ENCODE measurements around the gene COL19A1. TPM values are rescaled to one million over a fixed set of nuclear protein-coding genes. Genes with fewer than 3 reads are reported as not detected.
"Not testable (repeated sequence)": the region's sequence is repeated elsewhere in the genome, so short reads cannot be mapped to it uniquely, and the experiment has no call there.

Gene COL19A1
- 3.4 TPM for polyA plus RNA-seq
- long read RNA-seq, donor 1, result 0 reads
- long read RNA-seq, donor 2, result 0 reads
- long read RNA-seq, donor 3, partial matches to known transcripts, result 0 of 3 reads
- long read RNA-seq, donor 3, other reads (novel, unspliced or antisense), result 0 of 3 reads
- long read RNA-seq, donor 4, result 0 reads
- long read RNA-seq, donor 5, result 0 reads
- long read RNA-seq, donor 6, result 0 reads
- long read RNA-seq, donor 7, result 0 reads
- long read RNA-seq, donor 8, result 0 reads
- long read RNA-seq, donor 9, result 0 reads
- long read RNA-seq, donor 10, result 0 reads
- long read RNA-seq, donor 11, result 0 reads

- DNase-seq, result peak; percentile 9 to 68
- Histone ChIP-seq H3K36me3 (ENCODE audit: control insufficient read depth, insufficient read depth, low read length) (no peaks in the 10 kb centered on the region), H3K27me3 (ENCODE audit: control insufficient read depth, insufficient read depth, low read length) (peaks cover 21% of the 10 kb centered on the region), H3K27ac (ENCODE audit: low read length) (peak within 1 kb of the TSS; percentile 39), H3K9me3 (ENCODE audit: control insufficient read depth, low read depth, low read length) (no peaks in the 10 kb centered on the region), H3K4me1 (ENCODE audit: control insufficient read depth, insufficient read depth, low read length) (no peaks in the 10 kb centered on the region), H3K4me3 (ENCODE audit: low read length) (peak within 1 kb of the TSS; percentile 67)
- WGBS (ENCODE audit: insufficient coverage, low lambda C conversion rate), result no CpG with 5 or more reads among the region's 19 CpGs
Measured at GRCh38 chr6:69866351-69866769, at the start of gene COL19A1. TSS of gene COL19A1 (plus strand) at chr6:69866556. CDS start at chr6:69879568, 13,012 bp downstream.

DNA sequence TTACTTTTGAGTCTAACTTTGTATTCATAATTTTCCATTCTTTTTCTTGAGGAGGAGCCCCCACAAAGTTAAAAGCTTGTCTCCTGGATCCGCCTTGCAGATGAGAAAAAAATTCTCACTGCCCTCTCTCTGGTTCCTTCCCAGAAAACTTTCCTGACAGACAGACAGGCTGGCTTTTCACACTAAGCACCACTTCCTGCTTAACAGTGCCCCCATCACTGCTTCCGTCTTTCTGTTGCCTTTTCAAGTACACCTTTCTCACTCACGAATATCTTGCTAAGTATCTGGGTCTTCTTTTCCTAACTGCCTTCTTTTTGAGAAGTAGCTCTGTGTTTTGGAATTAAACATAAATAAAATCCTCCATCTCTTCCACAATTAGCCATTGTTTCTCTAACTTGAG is 49.8 kb upstream of the COL19A1 start:
- no peak for DNase-seq
- 71% methylated on average over 1 of the region's 3 CpGs for WGBS (ENCODE audit: insufficient coverage, low lambda C conversion rate)
- H3K27ac ChIP-seq (ENCODE audit: low read length), result no peak overlapping the region

DNA sequence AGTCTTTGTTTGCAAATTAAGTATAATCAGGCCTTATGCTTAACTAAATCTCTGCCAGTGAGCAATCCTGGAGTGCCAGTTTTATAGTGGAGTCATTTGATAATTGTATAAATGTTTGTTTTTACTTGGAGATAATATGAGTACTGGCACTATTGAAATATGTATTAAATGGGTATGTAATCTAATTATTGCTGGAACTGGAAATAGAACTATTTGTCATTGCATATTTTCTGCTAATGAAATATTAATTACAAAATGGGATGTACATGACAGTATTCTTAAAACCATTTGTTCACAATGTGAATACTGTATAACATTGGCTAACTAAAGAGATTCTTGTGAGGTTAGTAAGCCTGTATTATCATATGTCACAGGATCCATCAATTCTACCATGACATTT is 49.0 kb upstream of the COL19A1 start:
- no peak overlapping the region for H3K4me3 ChIP-seq (ENCODE audit: low read length)
- no peak overlapping the region for H3K27ac ChIP-seq (ENCODE audit: low read length)
- DNase-seq, result no peak
- H3K36me3 ChIP-seq (ENCODE audit: control insufficient read depth, insufficient read depth, low read length), result no peaks in the 10 kb centered on the region
- no peaks in the 10 kb centered on the region for H3K4me1 ChIP-seq (ENCODE audit: control insufficient read depth, insufficient read depth, low read length)
- no peaks in the 10 kb centered on the region for H3K27me3 ChIP-seq (ENCODE audit: control insufficient read depth, insufficient read depth, low read length)
- no peaks in the 10 kb centered on the region for H3K9me3 ChIP-seq (ENCODE audit: control insufficient read depth, low read depth, low read length)

More for the DNA sequence above, 49.8 kb upstream of the COL19A1 start:
- Histone ChIP-seq H3K4me3 (ENCODE audit: low read length) (no peak overlapping the region), H3K36me3 (ENCODE audit: control insufficient read depth, insufficient read depth, low read length) (no peaks in the 10 kb centered on the region), H3K27me3 (ENCODE audit: control insufficient read depth, insufficient read depth, low read length) (no peaks in the 10 kb centered on the region), H3K9me3 (ENCODE audit: control insufficient read depth, low read depth, low read length) (no peaks in the 10 kb centered on the region), H3K4me1 (ENCODE audit: control insufficient read depth, insufficient read depth, low read length) (no peaks in the 10 kb centered on the region)

DNA sequence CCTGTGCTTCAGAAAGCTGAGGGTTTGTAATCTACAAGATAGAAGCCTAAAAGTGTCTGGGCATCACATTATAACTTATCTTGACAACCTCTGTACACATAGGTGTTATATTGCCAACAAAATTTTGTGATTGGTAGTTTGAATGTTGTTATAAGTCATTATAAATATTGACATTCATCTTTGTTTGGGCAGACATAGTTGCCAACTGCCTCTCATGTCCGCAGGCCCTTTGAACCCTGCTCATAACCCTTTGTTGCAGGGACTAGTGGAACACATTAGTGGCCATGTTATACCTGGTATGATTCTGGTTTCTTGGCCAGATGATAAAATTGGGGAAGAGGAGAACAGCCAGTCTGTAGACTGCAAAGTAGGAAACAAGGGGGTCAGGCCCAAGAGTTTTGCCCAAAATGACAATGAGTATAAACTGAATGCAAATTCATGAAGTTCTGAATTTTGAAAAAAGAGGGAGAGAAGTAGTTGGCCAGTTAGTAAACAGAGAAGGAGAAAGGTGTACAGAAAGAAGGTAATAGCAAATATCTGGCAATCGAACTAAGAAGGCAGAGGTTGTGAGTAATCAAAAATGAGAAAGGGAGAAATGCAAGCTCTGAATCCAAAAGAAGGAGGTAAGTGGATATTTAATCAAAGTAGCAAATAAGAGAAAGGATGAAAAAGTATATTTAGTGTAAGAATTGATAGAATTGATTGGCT is 48.0 kb upstream of the COL19A1 start:
- Histone ChIP-seq H3K27ac (ENCODE audit: low read length) (no peak overlapping the region), H3K36me3 (ENCODE audit: control insufficient read depth, insufficient read depth, low read length) (no peaks in the 10 kb centered on the region), H3K4me3 (ENCODE audit: low read length) (no peak overlapping the region), H3K27me3 (ENCODE audit: control insufficient read depth, insufficient read depth, low read length) (no peaks in the 10 kb centered on the region), H3K4me1 (ENCODE audit: control insufficient read depth, insufficient read depth, low read length) (no peaks in the 10 kb centered on the region), H3K9me3 (ENCODE audit: control insufficient read depth, low read depth, low read length) (no peaks in the 10 kb centered on the region)
- no peak for DNase-seq
- 65% methylated on average over 2 of the region's 2 CpGs for WGBS (ENCODE audit: insufficient coverage, low lambda C conversion rate)

- no peak overlapping the region for H3K4me3 ChIP-seq (ENCODE audit: low read length)
- H3K4me1 ChIP-seq (ENCODE audit: control insufficient read depth, insufficient read depth, low read length), result no peaks in the 10 kb centered on the region
- DNase-seq, result no peak
- H3K27ac ChIP-seq (ENCODE audit: low read length), result no peak overlapping the region
- no peaks in the 10 kb centered on the region for H3K9me3 ChIP-seq (ENCODE audit: control insufficient read depth, low read depth, low read length)
- 100% methylated on average over 2 of the region's 4 CpGs for WGBS (ENCODE audit: insufficient coverage, low lambda C conversion rate)
- no peaks in the 10 kb centered on the region for H3K36me3 ChIP-seq (ENCODE audit: control insufficient read depth, insufficient read depth, low read length)
- H3K27me3 ChIP-seq (ENCODE audit: control insufficient read depth, insufficient read depth, low read length), result no peaks in the 10 kb centered on the region
Measured at GRCh38 chr6:69819138-69819537, 47.2 kb upstream of the COL19A1 start.

GRCh38 chr6:69820018-69820417 is 46.3 kb upstream of the COL19A1 start:
- no peak overlapping the region for H3K4me3 ChIP-seq (ENCODE audit: low read length)
- H3K9me3 ChIP-seq (ENCODE audit: control insufficient read depth, low read depth, low read length), result no peaks in the 10 kb centered on the region
- H3K4me1 ChIP-seq (ENCODE audit: control insufficient read depth, insufficient read depth, low read length), result no peaks in the 10 kb centered on the region
- no CpG with 5 or more reads among the region's 1 CpG for WGBS (ENCODE audit: insufficient coverage, low lambda C conversion rate)
- no peak overlapping the region for H3K27ac ChIP-seq (ENCODE audit: low read length)
- no peaks in the 10 kb centered on the region for H3K36me3 ChIP-seq (ENCODE audit: control insufficient read depth, insufficient read depth, low read length)
- DNase-seq, result no peak
- no peaks in the 10 kb centered on the region for H3K27me3 ChIP-seq (ENCODE audit: control insufficient read depth, insufficient read depth, low read length)

DNA sequence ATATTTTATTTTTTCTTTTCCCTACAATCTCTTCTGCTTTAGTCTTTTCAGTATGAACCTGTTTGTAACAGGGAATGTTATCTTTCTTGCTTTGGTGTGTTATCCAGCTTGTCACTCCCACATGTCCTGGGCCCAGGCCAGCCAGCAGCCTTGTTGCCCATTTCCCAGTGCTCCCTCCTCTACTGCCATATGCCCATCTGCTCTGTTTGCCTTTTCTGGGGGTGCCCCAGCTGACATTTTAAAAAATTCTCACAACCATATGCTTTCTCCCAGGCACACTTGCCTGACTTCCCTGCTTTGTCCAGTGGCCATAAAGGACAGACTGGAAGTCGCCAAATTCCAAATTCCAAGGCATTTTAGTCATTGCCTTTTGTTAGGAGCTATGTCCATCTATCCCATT is 45.9 kb upstream of the COL19A1 start:
- H3K27ac ChIP-seq (ENCODE audit: low read length), result no peak overlapping the region
- WGBS (ENCODE audit: insufficient coverage, low lambda C conversion rate), result no CpG with 5 or more reads among the region's 1 CpG
- H3K36me3 ChIP-seq (ENCODE audit: control insufficient read depth, insufficient read depth, low read length), result no peaks in the 10 kb centered on the region
- H3K9me3 ChIP-seq (ENCODE audit: control insufficient read depth, low read depth, low read length), result no peaks in the 10 kb centered on the region
- DNase-seq, result no peak
- no peaks in the 10 kb centered on the region for H3K4me1 ChIP-seq (ENCODE audit: control insufficient read depth, insufficient read depth, low read length)
- H3K4me3 ChIP-seq (ENCODE audit: low read length), result no peak overlapping the region
- no peaks in the 10 kb centered on the region for H3K27me3 ChIP-seq (ENCODE audit: control insufficient read depth, insufficient read depth, low read length)

DNA sequence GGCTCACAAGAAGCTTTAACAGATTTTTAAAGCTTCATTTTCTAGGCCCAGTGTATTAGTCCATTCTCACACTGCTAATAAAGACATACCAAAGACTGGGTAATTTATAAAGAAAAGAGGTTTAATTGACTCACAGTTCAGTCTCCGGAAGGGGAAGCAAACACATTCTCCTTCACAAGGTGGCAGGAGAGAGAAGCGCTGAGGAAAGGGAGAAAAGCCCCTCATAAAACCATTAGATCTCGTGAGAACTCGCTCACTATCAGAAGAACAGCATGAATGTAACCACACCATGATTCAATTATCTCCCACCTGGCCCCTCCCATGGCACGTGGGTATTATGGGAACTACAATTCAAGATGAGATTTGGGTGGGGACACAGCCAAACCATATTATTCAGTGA is 42.0 kb upstream of the COL19A1 start:
- H3K9me3 ChIP-seq (ENCODE audit: control insufficient read depth, low read depth, low read length); H3K36me3 ChIP-seq (ENCODE audit: control insufficient read depth, insufficient read depth, low read length); DNase-seq; H3K27ac ChIP-seq (ENCODE audit: low read length); H3K4me1 ChIP-seq (ENCODE audit: control insufficient read depth, insufficient read depth, low read length); H3K27me3 ChIP-seq (ENCODE audit: control insufficient read depth, insufficient read depth, low read length); H3K4me3 ChIP-seq (ENCODE audit: low read length): not testable (repeated sequence)
- no CpG with 5 or more reads among the region's 5 CpGs for WGBS (ENCODE audit: insufficient coverage, low lambda C conversion rate)

- Histone ChIP-seq H3K36me3 (ENCODE audit: control insufficient read depth, insufficient read depth, low read length) (no peaks in the 10 kb centered on the region), H3K27me3 (ENCODE audit: control insufficient read depth, insufficient read depth, low read length) (no peaks in the 10 kb centered on the region), H3K9me3 (ENCODE audit: control insufficient read depth, low read depth, low read length) (no peaks in the 10 kb centered on the region), H3K4me3 (ENCODE audit: low read length) (no peak overlapping the region), H3K4me1 (ENCODE audit: control insufficient read depth, insufficient read depth, low read length) (no peaks in the 10 kb centered on the region), H3K27ac (ENCODE audit: low read length) (no peak overlapping the region)
- DNase-seq, result no peak
- no CpG with 5 or more reads among the region's 1 CpG for WGBS (ENCODE audit: insufficient coverage, low lambda C conversion rate)
Measured at GRCh38 chr6:69825904-69826303, 40.5 kb upstream of the COL19A1 start.

DNA sequence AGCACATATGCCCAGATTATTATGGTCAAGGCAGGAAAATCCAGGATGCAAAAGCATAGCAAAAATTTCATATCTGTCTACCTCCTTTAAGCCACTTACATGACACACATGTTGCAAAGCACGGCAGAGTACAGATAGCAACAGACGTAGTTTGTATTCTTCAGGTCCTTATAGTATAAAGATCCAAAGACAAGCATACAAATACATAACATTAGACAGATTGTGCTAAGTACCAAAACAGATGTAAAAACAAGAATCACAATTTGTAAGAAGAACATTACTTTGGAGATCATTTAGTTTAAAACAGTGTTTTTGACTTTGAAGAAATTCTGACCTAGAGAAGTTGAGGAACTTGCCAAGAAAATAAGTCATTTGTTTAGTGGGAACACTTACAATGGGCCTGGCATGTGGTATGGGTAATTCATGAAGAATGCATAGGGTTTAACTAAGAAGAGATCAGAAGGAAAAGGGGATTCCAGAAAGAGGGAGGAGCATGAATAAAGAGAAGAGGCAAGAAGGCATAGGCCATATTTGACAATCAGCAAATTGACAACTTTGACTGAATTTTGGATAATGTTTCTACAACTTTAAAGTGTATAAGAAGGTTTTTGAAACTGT is 39.0 kb upstream of the COL19A1 start:
- Histone ChIP-seq H3K27me3 (ENCODE audit: control insufficient read depth, insufficient read depth, low read length) (no peaks in the 10 kb centered on the region), H3K4me1 (ENCODE audit: control insufficient read depth, insufficient read depth, low read length) (no peaks in the 10 kb centered on the region), H3K27ac (ENCODE audit: low read length) (no peak overlapping the region), H3K36me3 (ENCODE audit: control insufficient read depth, insufficient read depth, low read length) (no peaks in the 10 kb centered on the region), H3K9me3 (ENCODE audit: control insufficient read depth, low read depth, low read length) (no peaks in the 10 kb centered on the region), H3K4me3 (ENCODE audit: low read length) (no peak overlapping the region)
- 40% methylated on average over 1 of the region's 2 CpGs for WGBS (ENCODE audit: insufficient coverage, low lambda C conversion rate)
- DNase-seq, result no peak

All from large intestine (tissue), 12 donors.